NCI-H1694 treated with DMSO at 0.1 percent for 48 hours (cell line): Measurements from ENCODE around the gene MALRD1.

ENCODE experiments used
- DNase-seq: peaks from one replicate; lab custom pipeline; 2025; lab: John Stamatoyannopoulos, UW

Gene MALRD1

GRCh38 chr10:19652750-19653149 is 604.1 kb downstream of the MALRD1 start:
- DNase-seq: no peak

- no peak for DNase-seq
These were observed 605.3 kb downstream of the MALRD1 start for GRCh38 chr10:19653931-19654330.

- DNase-seq: no peak
These were observed 606.0 kb downstream of the MALRD1 start for GRCh38 chr10:19654576-19654975.

GRCh38 chr10:19656420-19657042 is 607.9 kb downstream of the MALRD1 start:
- no peak for DNase-seq

GRCh38 chr10:19658131-19658530 is 609.5 kb downstream of the MALRD1 start:
- no peak for DNase-seq

GRCh38 chr10:19658622-19659233 is 610.1 kb downstream of the MALRD1 start:
- no peak for DNase-seq

GRCh38 chr10:19659920-19660655 is 611.5 kb downstream of the MALRD1 start:
- no peak for DNase-seq

- no peak for DNase-seq
These were observed 614.7 kb downstream of the MALRD1 start for GRCh38 chr10:19663344-19663743.

- no peak for DNase-seq
These were observed 619.5 kb downstream of the MALRD1 start for GRCh38 chr10:19668116-19668515.

- no peak for DNase-seq
These were observed 627.5 kb downstream of the MALRD1 start for GRCh38 chr10:19676063-19676462.

- DNase-seq: no peak
These were observed 634.8 kb downstream of the MALRD1 start for GRCh38 chr10:19683356-19683755.

GRCh38 chr10:19683960-19684359 is 635.4 kb downstream of the MALRD1 start:
- DNase-seq: no peak

GRCh38 chr10:19688344-19688743 is 639.7 kb downstream of the MALRD1 start:
- no peak for DNase-seq

- no peak for DNase-seq
These were observed 640.6 kb downstream of the MALRD1 start for GRCh38 chr10:19689231-19689630.

- DNase-seq: no peak
These were observed 650.7 kb downstream of the MALRD1 start for GRCh38 chr10:19699299-19699698.

GRCh38 chr10:19701427-19702052 is 652.9 kb downstream of the MALRD1 start:
- DNase-seq: no peak

- DNase-seq: no peak
These were observed 653.6 kb downstream of the MALRD1 start for GRCh38 chr10:19702215-19702614.

GRCh38 chr10:19704544-19704943 is 655.9 kb downstream of the MALRD1 start:
- no peak for DNase-seq

- DNase-seq: no peak
These were observed 656.6 kb downstream of the MALRD1 start for GRCh38 chr10:19705250-19705649.

GRCh38 chr10:19706904-19707303 is 658.3 kb downstream of the MALRD1 start:
- no peak for DNase-seq

GRCh38 chr10:19707376-19707775 is 658.8 kb downstream of the MALRD1 start:
- no peak for DNase-seq

- DNase-seq: no peak
These were observed 659.4 kb downstream of the MALRD1 start for GRCh38 chr10:19708031-19708430.

- DNase-seq: no peak
These were observed 662.0 kb downstream of the MALRD1 start for GRCh38 chr10:19710600-19710999.
